Dermis microvascular lymphatic vessel endothelial cell (primary cell): ENCODE results near the gene ACVR2A. TPM values are rescaled to one million over a fixed set of nuclear protein-coding genes. Genes with fewer than 3 reads are reported as not detected.

Source experiments
- DNase-seq, 2 donors: peaks; one replicate each; pipeline versions ENCODE4 v3.0.0 to v3.0.0-alpha.2; 2010; ENCODE audit warnings: low read depth in 2 of 2
- total RNA-seq: library from RNA; depleted of rRNA; stranded (reverse); fragments of >200 nt; gene quantifications from 2 replicates; pipeline ENCODE4 v1.2.1, GENCODE V29; 2014

ACVR2A gene
- total RNA-seq = 3.5 and 4.0 TPM in 2 replicates

- DNase-seq = peak; percentile 21 to 24
These were observed at the start of gene ACVR2A for GRCh38 chr2:147844697-147845410. Gene ACVR2A, plus strand, starts transcription at chr2:147845029. Its CDS starts 124 bp downstream, at chr2:147845153.

- no peak for DNase-seq
These were observed 44.5 kb upstream of the ACVR2A start for GRCh38 chr2:147800316-147800715.

GRCh38 chr2:147806846-147807245 is 38.0 kb upstream of the ACVR2A start:
- DNase-seq = no peak

- no peak for DNase-seq
These were observed 36.3 kb upstream of the ACVR2A start for GRCh38 chr2:147808520-147808919.

- DNase-seq = no peak
These were observed 33.7 kb upstream of the ACVR2A start for GRCh38 chr2:147810883-147811765.

- DNase-seq = no peak
These were observed 26.1 kb upstream of the ACVR2A start for GRCh38 chr2:147818741-147819140.

GRCh38 chr2:147824620-147825019 is 20.2 kb upstream of the ACVR2A start:
- no peak for DNase-seq

- DNase-seq = no peak
These were observed 18.3 kb upstream of the ACVR2A start for GRCh38 chr2:147826278-147827087.

GRCh38 chr2:147827088-147827375 is 17.8 kb upstream of the ACVR2A start:
- DNase-seq = no peak

- DNase-seq = peak; percentile 48 to 77
These were observed 15.7 kb upstream of the ACVR2A start for GRCh38 chr2:147829106-147829505.

GRCh38 chr2:147836099-147836498 is 8.7 kb upstream of the ACVR2A start:
- DNase-seq = no peak

- DNase-seq = no peak
These were observed 1.4 kb upstream of the ACVR2A start for GRCh38 chr2:147843391-147843863.

- peak; percentile 66 to 90 for DNase-seq
These were observed 749 bp upstream of the ACVR2A start for GRCh38 chr2:147843864-147844696.

GRCh38 chr2:147845411-147845971 is 662 bp downstream of the ACVR2A start:
- peak in 1 of 2 donors; percentile 26 for DNase-seq

- DNase-seq = peak in 1 of 2 donors; percentile 5
These were observed 1.7 kb downstream of the ACVR2A start for GRCh38 chr2:147846412-147847081.

GRCh38 chr2:147847746-147848391 is 3.0 kb downstream of the ACVR2A start:
- DNase-seq = no peak

GRCh38 chr2:147850838-147851237 is 6.0 kb downstream of the ACVR2A start:
- DNase-seq = no peak

- DNase-seq = no peak
These were observed 6.6 kb downstream of the ACVR2A start for GRCh38 chr2:147851244-147851930.
